Body of pancreas (tissue), 4 donors: ENCODE measurements around the gene TRAFD1. TPM values are rescaled to one million over a fixed set of nuclear protein-coding genes. Genes with fewer than 3 reads are reported as not detected.

Experiments used
- ATAC-seq: fragments of 150-250 bp; one replicate; pipeline ENCODE4 v1.9.1; 2016
- DNase-seq, 4 donors: peaks; one replicate each; pipeline ENCODE4 v3.0.0-alpha.2; 2019
- H3K27ac ChIP-seq, 4 donors: fragments of 200-600 bp; sonication (generic); 1 replicate in 3 of 4; 2 replicates in 1 of 4; pipeline versions ENCODE4 v1.5.1 to v1.6.1; 2016 to 2019; ENCODE audit warnings: mild to moderate bottlenecking in 1 of 4, mixed read lengths in 1 of 4, moderate library complexity in 1 of 4
- H3K27me3 ChIP-seq, 2 donors: fragments of 200-600 bp; sonication (generic); one replicate each; pipeline ENCODE4 v1.6.0; 2016; ENCODE audit warnings: mild to moderate bottlenecking in 1 of 2
- H3K36me3 ChIP-seq, 2 donors: fragments of 200-600 bp; sonication (generic); replicated peaks in 1 of 2; 2 replicates each; pipeline ENCODE4 v1.5.1; 2016; ENCODE audit warnings: low read depth in 2 of 2; ENCODE audit not compliant: insufficient read depth in 1 of 2
- H3K4me1 ChIP-seq: fragments of 200-600 bp; sonication (generic); one replicate; pipeline ENCODE4 v1.6.0; 2016
- H3K4me3 ChIP-seq, 2 donors: fragments of 200-600 bp; sonication (generic); 1 replicate in 1 of 2; 2 replicates in 1 of 2; pipeline ENCODE4 v1.5.1; 2016 to 2019
- H3K9me3 ChIP-seq, 3 donors: fragments of 200-600 bp; sonication (generic); 1 replicate in 2 of 3; 2 replicates in 1 of 3; pipeline ENCODE4 v1.5.1; 2016
- CTCF ChIP-seq, 7 experiments: fragments of 450-650 bp in 4 of 7; fragments of 200-600 bp in 3 of 7; sonication (generic) in 3 of 7; IDR thresholded peaks; one replicate each; pipeline ENCODE4 v1.5.1; 2016 to 2019; ENCODE audit warnings: antibody characterized with exemption in 7 of 7
- POLR2A ChIP-seq, 3 donors: fragments of 450-650 bp; IDR thresholded peaks; one replicate each; pipeline ENCODE4 v1.6.1; 2016; ENCODE audit warnings: antibody characterized with exemption in 3 of 3, mild to moderate bottlenecking in 2 of 3
- WGBS, 2 donors: methylation state at CpG; one replicate each; pipeline ENCODE4 v1.1.5; 2017; 5-methylcytosine and 5-hydroxymethylcytosine counted together
- intact Hi-C: fragments of 100-400 bp; cut with DNase I; formaldehyde crosslinking; loops from one replicate; pipeline ENCODE4 v1.15.1; 2023
- total RNA-seq, 2 donors: library from RNA; depleted of rRNA; stranded (reverse); fragments of >200 nt; gene quantifications; one replicate each; pipeline ENCODE4 v1.1.0, GENCODE V29; 2016

TRAFD1 gene
- total RNA-seq, 2 donors from 2014 or later: 13.2 to 15.3 TPM

- WGBS, 2 donors: 81 to 93% methylated on average over 5 of the region's 5 CpGs
- Histone ChIP-seq H3K27me3 (no peaks in the 10 kb centered on the region), H3K4me3 (no peak overlapping the region), H3K9me3 (no peaks in the 10 kb centered on the region), H3K27ac (no peak overlapping the region), H3K4me1 (no peaks in the 10 kb centered on the region), H3K36me3 (peaks cover 0 to 27% of the 10 kb centered on the region in 2 donors)
- peak in 1 of 4 donors; percentile 22 for DNase-seq
- no peak for ATAC-seq
- intact Hi-C loops: no loop called here
- TF ChIP-seq CTCF (IDR thresholded peaks at IDR 0.05) (no peak), POLR2A (IDR thresholded peaks at IDR 0.05) (no peak)
Observed at GRCh38 chr12:112140728-112141127, 15.4 kb downstream of the TRAFD1 start.

GRCh38 chr12:112146123-112146522 lies 20.8 kb downstream of the TRAFD1 start:
- no peak for TF ChIP-seq CTCF (IDR thresholded peaks at IDR 0.05)
- TF ChIP-seq POLR2A (IDR thresholded peaks at IDR 0.05): no peak
- no peak overlapping the region for H3K4me3 ChIP-seq
- H3K9me3 ChIP-seq: no peaks in the 10 kb centered on the region
- DNase-seq: no peak
- H3K4me1 ChIP-seq: no peaks in the 10 kb centered on the region
- no peak overlapping the region for H3K27ac ChIP-seq
- no peak for ATAC-seq
- H3K27me3 ChIP-seq: no peaks in the 10 kb centered on the region
- peaks cover 0 to 19% of the 10 kb centered on the region in 2 donors for H3K36me3 ChIP-seq
- 89 to 93% methylated on average over 1 of the region's 1 CpG for WGBS, 2 donors
- intact Hi-C loops: no loop called here

- peak in 1 of 4 donors; percentile 5 for DNase-seq
- Histone ChIP-seq H3K9me3 (no peaks in the 10 kb centered on the region), H3K4me3 (no peak overlapping the region), H3K4me1 (no peaks in the 10 kb centered on the region), H3K27me3 (no peaks in the 10 kb centered on the region), H3K27ac (no peak overlapping the region), H3K36me3 (peaks cover 7 to 29% of the 10 kb centered on the region in 2 donors)
- intact Hi-C loops: no loop called here
- no peak for TF ChIP-seq CTCF (IDR thresholded peaks at IDR 0.05)
- TF ChIP-seq POLR2A (IDR thresholded peaks at IDR 0.05): no peak
- 87 to 92% methylated on average over 2 to 3 of the region's 3 CpGs for WGBS, 2 donors
- ATAC-seq: no peak
Observed at GRCh38 chr12:112148031-112148513, 22.7 kb downstream of the TRAFD1 start.

- peaks cover 7 to 29% of the 10 kb centered on the region in 2 donors for H3K36me3 ChIP-seq
- peak overlapping the region in 2 of 4 donors; percentile 19 to 56 for H3K27ac ChIP-seq
- H3K4me3 ChIP-seq: no peak overlapping the region
- no peaks in the 10 kb centered on the region for H3K27me3 ChIP-seq
- WGBS, 2 donors: 61 to 66% methylated on average over 4 to 5 of the region's 5 CpGs
- DNase-seq: peak; percentile 32 to 68 (median 58)
- H3K4me1 ChIP-seq: no peaks in the 10 kb centered on the region
- TF ChIP-seq CTCF (IDR thresholded peaks at IDR 0.05): no peak
- no peak for TF ChIP-seq POLR2A (IDR thresholded peaks at IDR 0.05)
- intact Hi-C loops: no loop called here
- ATAC-seq: peak; percentile 83
- H3K9me3 ChIP-seq: no peaks in the 10 kb centered on the region
Observed at GRCh38 chr12:112149596-112149995, 24.2 kb downstream of the TRAFD1 start.
